ENCODE data around the gene TMEM89.
A peak's percentile ranks its signal among the peaks of the same experiment; 100 is the strongest.

Gene TMEM89

DNA sequence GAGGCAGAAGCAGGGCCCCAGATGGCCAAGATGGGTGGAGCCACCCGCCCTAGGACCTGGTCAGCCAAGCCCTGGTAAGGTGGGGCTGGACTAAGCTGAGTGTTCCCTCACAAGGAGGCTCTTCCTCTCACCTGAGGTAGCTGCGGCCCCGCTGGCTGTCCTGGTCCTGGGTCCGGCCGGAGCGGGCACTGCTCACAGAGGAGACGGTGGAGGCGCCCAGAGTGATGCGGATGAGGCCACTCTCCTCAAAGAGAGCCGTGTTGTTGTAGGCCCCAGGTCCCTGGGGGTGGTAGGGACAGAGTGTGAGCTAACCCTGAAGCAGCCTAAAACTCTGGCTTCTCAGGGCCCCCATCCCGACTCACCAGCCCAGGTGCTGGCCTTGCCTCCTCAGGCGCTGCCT is 21.0 kb upstream of the TMEM89 start:
- TF ChIP-seq, protein P1, sequence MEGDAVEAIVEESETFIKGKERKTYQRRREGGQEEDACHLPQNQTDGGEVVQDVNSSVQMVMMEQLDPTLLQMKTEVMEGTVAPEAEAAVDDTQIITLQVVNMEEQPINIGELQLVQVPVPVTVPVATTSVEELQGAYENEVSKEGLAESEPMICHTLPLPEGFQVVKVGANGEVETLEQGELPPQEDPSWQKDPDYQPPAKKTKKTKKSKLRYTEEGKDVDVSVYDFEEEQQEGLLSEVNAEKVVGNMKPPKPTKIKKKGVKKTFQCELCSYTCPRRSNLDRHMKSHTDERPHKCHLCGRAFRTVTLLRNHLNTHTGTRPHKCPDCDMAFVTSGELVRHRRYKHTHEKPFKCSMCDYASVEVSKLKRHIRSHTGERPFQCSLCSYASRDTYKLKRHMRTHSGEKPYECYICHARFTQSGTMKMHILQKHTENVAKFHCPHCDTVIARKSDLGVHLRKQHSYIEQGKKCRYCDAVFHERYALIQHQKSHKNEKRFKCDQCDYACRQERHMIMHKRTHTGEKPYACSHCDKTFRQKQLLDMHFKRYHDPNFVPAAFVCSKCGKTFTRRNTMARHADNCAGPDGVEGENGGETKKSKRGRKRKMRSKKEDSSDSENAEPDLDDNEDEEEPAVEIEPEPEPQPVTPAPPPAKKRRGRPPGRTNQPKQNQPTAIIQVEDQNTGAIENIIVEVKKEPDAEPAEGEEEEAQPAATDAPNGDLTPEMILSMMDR (IDR thresholded peaks at IDR 0.05; ENCODE audit: low read depth, low read length), result no peak
- in situ Hi-C loops (cut with HindIII; ENCODE audit: low sequenced_read_pairs), result no loop called here
- no peak for DNase-seq (ENCODE audit: low read depth, low spot score)
- no peak overlapping the region for H3K4me3 ChIP-seq (ENCODE audit: low read depth, low read length)

DNA sequence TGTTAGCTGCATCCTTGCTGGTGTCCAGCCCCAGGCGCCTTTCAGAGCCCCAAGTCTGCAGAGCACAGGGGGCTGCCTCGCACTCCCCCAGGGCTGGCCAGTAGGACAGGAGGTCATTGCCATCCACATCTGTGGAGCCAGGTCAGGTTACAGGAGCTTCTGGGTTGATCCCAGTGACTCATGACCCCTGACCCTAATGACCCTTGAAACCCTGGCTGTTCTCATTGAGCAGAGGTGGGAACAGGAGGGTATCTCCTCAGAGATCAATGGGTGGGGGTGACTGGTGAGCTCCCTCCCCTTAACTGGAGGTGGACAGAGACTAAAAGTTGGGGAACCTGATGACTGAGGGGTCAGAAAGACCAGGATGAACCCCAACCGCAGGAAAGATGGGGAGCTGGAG is 19.8 kb upstream of the TMEM89 start:
- no peak overlapping the region for H3K4me3 ChIP-seq (ENCODE audit: low read depth, low read length)
- no peak for DNase-seq (ENCODE audit: low read depth, low spot score)
- TF ChIP-seq, protein P1 (IDR thresholded peaks at IDR 0.05; ENCODE audit: low read depth, low read length), result no peak
- in situ Hi-C loops (cut with HindIII; ENCODE audit: low sequenced_read_pairs), result no loop called here

DNA sequence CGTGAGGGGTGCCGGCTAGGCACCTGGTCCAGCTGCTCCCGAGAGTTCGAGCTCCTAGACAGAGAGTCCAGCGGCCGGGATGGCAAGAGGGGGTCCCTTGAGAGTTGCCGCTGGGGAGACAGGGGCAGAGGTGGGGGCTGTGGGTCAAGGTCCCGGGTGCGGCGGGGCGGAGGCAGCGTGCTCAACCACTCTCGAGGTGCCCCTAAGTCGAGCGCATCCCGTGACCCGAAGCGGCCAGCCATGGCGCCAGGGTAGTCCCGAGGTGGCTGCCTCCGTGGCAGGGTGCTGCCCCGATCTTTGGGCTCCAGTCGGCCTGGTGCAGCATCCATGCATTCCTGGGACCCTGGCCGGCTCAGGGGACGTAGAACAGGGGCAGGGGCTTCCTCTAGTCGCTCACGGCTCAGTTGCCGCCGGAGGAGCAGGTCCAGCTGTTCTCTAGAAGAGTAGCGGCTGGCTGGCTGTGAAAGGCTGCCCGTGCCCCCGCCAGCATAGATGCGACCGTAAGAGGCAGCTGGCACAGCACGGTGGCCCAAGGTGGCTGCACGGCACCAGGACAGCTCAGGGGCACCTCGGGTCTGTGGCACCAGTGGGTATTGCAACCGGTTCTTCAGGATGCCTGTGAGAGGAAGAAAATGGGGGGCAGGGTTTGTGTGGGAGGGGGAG is 18.5 kb upstream of the TMEM89 start:
- in situ Hi-C loops (cut with HindIII; ENCODE audit: low sequenced_read_pairs), result no loop called here
- no peak for DNase-seq (ENCODE audit: low read depth, low spot score)
- TF ChIP-seq, protein P1 (IDR thresholded peaks at IDR 0.05; ENCODE audit: low read depth, low read length), result no peak
- H3K4me3 ChIP-seq (ENCODE audit: low read depth, low read length), result no peak overlapping the region

DNA sequence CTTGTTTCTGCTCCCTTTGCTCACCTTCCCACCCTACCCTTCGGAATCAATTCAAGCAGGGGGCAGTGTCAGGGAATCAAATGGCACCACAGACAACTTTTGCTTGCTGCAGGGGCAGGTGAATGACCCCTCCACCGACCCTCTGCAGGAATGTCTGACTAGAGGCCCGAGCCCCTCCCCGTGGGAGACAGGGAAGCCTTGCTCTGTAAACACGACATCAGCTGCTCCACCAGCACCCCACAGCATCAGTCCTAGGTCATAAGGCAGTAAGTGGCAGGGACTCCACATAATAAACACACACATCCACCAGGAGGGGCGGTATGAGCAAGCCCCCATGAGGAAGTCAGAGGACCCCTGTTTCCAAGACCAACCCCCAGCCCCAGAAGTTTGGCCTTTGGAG is 15.7 kb upstream of the TMEM89 start:
- TF ChIP-seq, protein P1 (IDR thresholded peaks at IDR 0.05; ENCODE audit: low read depth, low read length), result no peak
- no peak for DNase-seq (ENCODE audit: low read depth, low spot score)
- H3K4me3 ChIP-seq (ENCODE audit: low read depth, low read length), result no peak overlapping the region
- in situ Hi-C loops (cut with HindIII; ENCODE audit: low sequenced_read_pairs), result no loop called here

DNA sequence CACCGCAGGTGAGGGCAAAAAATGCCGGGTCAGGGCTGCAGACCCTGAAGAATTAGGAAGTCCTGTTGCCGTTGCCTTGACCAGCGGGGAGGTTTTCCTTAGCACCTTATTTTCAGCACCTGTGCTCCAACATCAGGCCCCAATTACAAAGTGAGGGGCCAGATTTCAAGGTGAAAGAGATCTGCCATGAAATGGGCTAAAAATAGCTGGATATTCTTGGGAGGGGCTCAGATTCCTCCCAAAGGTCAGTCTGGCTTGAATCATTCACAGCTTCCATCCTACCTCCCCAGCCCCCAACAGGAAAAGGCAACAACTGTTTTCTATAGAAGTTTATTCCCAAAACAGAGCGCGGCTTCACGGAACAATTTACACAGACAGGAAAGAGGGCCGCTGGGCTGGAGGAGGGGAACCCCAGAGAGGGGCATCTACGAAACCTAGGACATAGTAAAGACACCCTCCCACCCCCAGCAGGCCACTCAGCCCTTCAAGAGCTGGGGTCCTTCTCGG is 14.6 kb upstream of the TMEM89 start:
- in situ Hi-C loops (cut with HindIII; ENCODE audit: low sequenced_read_pairs), result no loop called here

DNA sequence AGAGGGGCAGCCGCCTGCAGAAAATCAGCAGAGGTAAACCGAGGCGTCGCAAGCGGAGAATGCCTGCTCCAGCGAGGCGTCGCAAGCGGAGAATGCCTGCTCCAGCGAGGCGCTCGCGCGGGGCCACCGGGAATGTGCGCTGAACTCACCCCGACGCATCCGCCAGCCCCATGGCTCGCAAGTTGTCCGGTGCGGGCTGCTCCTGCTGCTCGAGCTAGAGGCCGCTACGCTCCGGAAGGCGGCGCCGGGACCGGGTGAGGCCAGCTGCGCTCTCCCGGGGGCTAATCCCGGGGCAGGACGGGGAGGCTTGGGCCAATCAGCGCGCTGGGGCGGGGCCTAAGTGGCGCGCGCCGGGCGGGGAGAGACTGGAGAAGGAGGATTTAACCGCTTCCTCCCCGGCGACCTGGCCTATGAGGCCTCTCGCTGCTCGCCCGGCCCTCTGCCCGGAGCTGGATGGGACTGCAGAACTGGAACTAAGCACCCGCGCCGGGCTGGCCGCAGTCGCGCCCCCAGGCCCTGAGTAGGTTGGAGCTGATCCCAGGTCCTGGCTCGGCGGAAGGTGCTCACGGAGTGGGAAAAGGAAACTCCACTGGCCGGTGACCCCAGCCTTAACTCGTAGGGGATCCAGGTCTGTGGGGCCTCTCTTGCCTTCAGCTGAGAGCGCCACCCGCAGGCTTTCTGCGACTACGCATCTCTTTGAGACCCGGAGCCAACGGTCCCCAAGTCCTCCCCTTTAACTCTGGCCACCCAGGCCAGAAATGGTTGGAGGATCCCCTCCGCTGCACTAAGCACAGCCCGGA is 13.9 kb upstream of the TMEM89 start, which contains the start of gene SLC26A6:
Gene SLC26A6 (minus strand): TSS at position 240 of the 800 bp plus-strand sequence. CDS start 68 bp downstream, at position 172.
- peak within 1 kb of the TSS; percentile 81 for H3K4me3 ChIP-seq (ENCODE audit: low read depth, low read length)
- DNase-seq (ENCODE audit: low read depth, low spot score), result peak; percentile 98
- TF ChIP-seq, protein P1 (IDR thresholded peaks at IDR 0.05; ENCODE audit: low read depth, low read length), result peak; percentile 74
- in situ Hi-C loops (cut with HindIII; ENCODE audit: low sequenced_read_pairs), result no loop called here

More for the DNA sequence above, 14.6 kb upstream of the TMEM89 start:
- TF ChIP-seq, protein P1 (IDR thresholded peaks at IDR 0.05; ENCODE audit: low read depth, low read length), result no peak
- peak overlapping the region; percentile 81 for H3K4me3 ChIP-seq (ENCODE audit: low read depth, low read length)
- DNase-seq (ENCODE audit: low read depth, low spot score), result no peak

All from astrocyte of the spinal cord (primary cell).